Fibroblast of lung (primary cell): Measurements from ENCODE around the gene TPT1.

ENCODE experiments used
- EZH2 ChIP-seq: IDR thresholded peaks from 2 replicates; pipeline ENCODE4 v1.5.1; 2012; ENCODE audit warnings: low read length, control low read depth, mild to moderate bottlenecking; ENCODE audit errors: missing control alignments
- TF ChIP-seq, protein P1 (sequence below), 2 donors: IDR thresholded peaks in 1 of 2; conservative IDR thresholded peaks in 1 of 2; 1 replicate in 1 of 2; 2 replicates in 1 of 2; pipeline ENCODE4 v1.5.1; 2011 to 2012; ENCODE audit warnings: low read length in 2 of 2, control low read depth in 1 of 2, inconsistent platforms in 1 of 2, low read depth in 1 of 2, mild to moderate bottlenecking in 1 of 2

GRCh38 chr13:45320876-45321629 lies 19.9 kb downstream of the TPT1 start:
- no peak for TF ChIP-seq EZH2
- TF ChIP-seq, protein P1, sequence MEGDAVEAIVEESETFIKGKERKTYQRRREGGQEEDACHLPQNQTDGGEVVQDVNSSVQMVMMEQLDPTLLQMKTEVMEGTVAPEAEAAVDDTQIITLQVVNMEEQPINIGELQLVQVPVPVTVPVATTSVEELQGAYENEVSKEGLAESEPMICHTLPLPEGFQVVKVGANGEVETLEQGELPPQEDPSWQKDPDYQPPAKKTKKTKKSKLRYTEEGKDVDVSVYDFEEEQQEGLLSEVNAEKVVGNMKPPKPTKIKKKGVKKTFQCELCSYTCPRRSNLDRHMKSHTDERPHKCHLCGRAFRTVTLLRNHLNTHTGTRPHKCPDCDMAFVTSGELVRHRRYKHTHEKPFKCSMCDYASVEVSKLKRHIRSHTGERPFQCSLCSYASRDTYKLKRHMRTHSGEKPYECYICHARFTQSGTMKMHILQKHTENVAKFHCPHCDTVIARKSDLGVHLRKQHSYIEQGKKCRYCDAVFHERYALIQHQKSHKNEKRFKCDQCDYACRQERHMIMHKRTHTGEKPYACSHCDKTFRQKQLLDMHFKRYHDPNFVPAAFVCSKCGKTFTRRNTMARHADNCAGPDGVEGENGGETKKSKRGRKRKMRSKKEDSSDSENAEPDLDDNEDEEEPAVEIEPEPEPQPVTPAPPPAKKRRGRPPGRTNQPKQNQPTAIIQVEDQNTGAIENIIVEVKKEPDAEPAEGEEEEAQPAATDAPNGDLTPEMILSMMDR (conservative IDR thresholded peaks at IDR 0.05 in 1 of 2, IDR thresholded peaks at IDR 0.05 in 1 of 2; ENCODE audit: low read depth in 1 of 2, low read length in 2 of 2) = no peak
